HG02571 (cell line): ENCODE measurements around the gene NYAP1.
A peak's percentile ranks its signal among the peaks of the same experiment; 100 is the strongest.
"Not testable (repeated sequence)": the region's sequence is repeated elsewhere in the genome, so short reads cannot be mapped to it uniquely, and the experiment has no call there.

Experiments used
- ATAC-seq: cut with Tn5 transposase; IDR thresholded peaks from one replicate; pipeline ENCODE4 v1.9.1; 2021; ENCODE audit warnings: mild to moderate bottlenecking, moderate library complexity; ENCODE audit not compliant: unreplicated experiment

The NYAP1 gene

GRCh38 chr7:100481466-100481865, 2.3 kb upstream of the NYAP1 start:
- ATAC-seq, result no peak

GRCh38 chr7:100482728-100483089, 1.0 kb upstream of the NYAP1 start:
- ATAC-seq, result no peak

- ATAC-seq, result peak; percentile 38
Measured at GRCh38 chr7:100483090-100483721, 521 bp upstream of the NYAP1 start.

- no peak for ATAC-seq
Measured at GRCh38 chr7:100484673-100485045, 932 bp downstream of the NYAP1 start.

GRCh38 chr7:100485471-100485876, 1.7 kb downstream of the NYAP1 start:
- no peak for ATAC-seq

- ATAC-seq, result no peak
Measured at GRCh38 chr7:100486111-100486636, 2.4 kb downstream of the NYAP1 start.

- ATAC-seq, result no peak
Measured at GRCh38 chr7:100486753-100487446, 3.2 kb downstream of the NYAP1 start.

GRCh38 chr7:100488333-100489095, 4.8 kb downstream of the NYAP1 start:
- ATAC-seq, result no peak

- ATAC-seq, result no peak
Measured at GRCh38 chr7:100489121-100489520, 5.4 kb downstream of the NYAP1 start.

- ATAC-seq, result no peak
Measured at GRCh38 chr7:100489824-100490223, 6.1 kb downstream of the NYAP1 start.

GRCh38 chr7:100490483-100491191, 6.9 kb downstream of the NYAP1 start:
- no peak for ATAC-seq

- ATAC-seq, result no peak
Measured at GRCh38 chr7:100491192-100491578, 7.5 kb downstream of the NYAP1 start.

GRCh38 chr7:100492738-100493475, 9.2 kb downstream of the NYAP1 start:
- ATAC-seq, result no peak

GRCh38 chr7:100493476-100494264, 9.9 kb downstream of the NYAP1 start:
- no peak for ATAC-seq

GRCh38 chr7:100496509-100496908, 12.8 kb downstream of the NYAP1 start:
- no peak for ATAC-seq

GRCh38 chr7:100500743-100501142, 17.0 kb downstream of the NYAP1 start:
- ATAC-seq, result not testable (repeated sequence)

GRCh38 chr7:100504031-100504430, 20.3 kb downstream of the NYAP1 start:
- not testable (repeated sequence) for ATAC-seq

GRCh38 chr7:100504887-100505611, 21.3 kb downstream of the NYAP1 start:
- no peak for ATAC-seq

GRCh38 chr7:100506356-100506923, 22.7 kb downstream of the NYAP1 start:
- ATAC-seq, result no peak
